ENCODE data around the gene PPIF. TPM values are rescaled to one million over a fixed set of nuclear protein-coding genes. Genes with fewer than 3 reads are reported as not detected.

PPIF gene
- total and polyA plus RNA-seq, 2 of the 13 experiments (the other 11 are each of a cell fraction or from before 2014, with no cell fraction given) = 147 to 157 TPM

DNA sequence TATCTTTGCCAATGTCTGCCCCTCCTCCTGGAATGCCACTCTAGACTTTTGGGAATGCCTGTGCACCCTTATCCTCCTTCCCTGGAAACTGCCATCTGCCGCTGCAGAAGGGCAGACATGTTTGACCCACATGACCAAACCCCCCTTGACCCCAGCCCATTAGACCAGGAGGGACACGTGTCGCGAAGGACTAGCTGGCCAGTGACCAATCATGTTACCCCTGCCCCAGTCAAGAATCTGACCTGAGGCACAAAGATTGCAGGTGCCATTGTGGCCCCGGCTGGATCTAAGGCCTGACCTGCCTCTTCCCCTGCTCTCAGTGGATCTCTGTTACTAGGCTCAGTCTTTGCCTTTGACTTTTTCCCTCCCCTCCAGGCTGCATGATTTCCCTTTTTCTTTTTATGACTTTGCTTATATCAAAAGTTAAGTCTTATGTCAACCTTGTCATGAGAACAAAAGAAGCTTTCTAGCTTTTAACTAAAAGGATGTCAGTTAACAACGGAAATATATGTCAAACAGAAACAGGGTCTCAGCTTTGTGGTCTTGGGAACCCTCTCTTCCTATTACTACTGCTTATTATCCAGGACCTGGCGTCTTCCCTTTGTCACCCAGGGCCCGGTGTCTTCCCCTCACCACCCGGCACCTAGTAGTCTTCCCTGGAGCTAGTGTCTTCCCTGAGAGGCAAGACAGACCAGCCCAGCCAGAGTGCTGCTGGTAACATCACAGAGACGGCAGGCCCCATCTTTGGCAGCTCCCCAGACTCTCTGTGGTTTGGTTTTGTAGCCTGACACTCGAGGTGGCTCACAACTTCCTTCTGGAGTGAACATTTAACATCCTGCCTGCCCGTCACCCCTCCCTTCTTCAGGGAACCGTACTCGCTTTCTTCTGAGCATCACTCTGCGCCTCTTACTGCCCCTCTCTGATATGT, 24.4 kb upstream of the PPIF start:
- no peak overlapping the region for H3K9ac ChIP-seq (ENCODE audit: insufficient read depth, low read depth, low read length)
- H3K27me3 ChIP-seq (ENCODE audit: control insufficient read depth in 1 of 2, insufficient read depth in 2 of 2, low read length in 2 of 2) = 0 out of 5 replicates have a peak, but pooled peaks cover 0 to 3% of the 10 kb centered on the region in 2 experiments
- H3K4me3 ChIP-seq (replicated peaks in 1 of 3; ENCODE audit: insufficient read depth in 1 of 3, low read depth in 2 of 3, low read length in 3 of 3) = no peak overlapping the region
- no peaks in the 10 kb centered on the region for H3K9me3 ChIP-seq (ENCODE audit: low read length)
- no peak for TF ChIP-seq DNMT1 (CRISPR knock-in tag; IDR thresholded peaks at IDR 0.05)
- TF ChIP-seq ZSCAN9 (CRISPR knock-in tag; IDR thresholded peaks at IDR 0.05; ENCODE audit: borderline replicate concordance) = no peak
- no peak for TF ChIP-seq IRF2 (CRISPR knock-in tag; IDR thresholded peaks at IDR 0.05)
- TF ChIP-seq ZNF879 (CRISPR knock-in tag; IDR thresholded peaks at IDR 0.05) = no peak
- no peak for TF ChIP-seq ZSCAN22 (CRISPR knock-in tag; IDR thresholded peaks at IDR 0.05)
- no peak for TF ChIP-seq ZNF350 (CRISPR knock-in tag; IDR thresholded peaks at IDR 0.05; ENCODE audit: borderline replicate concordance, low read depth)
- no peak for TF ChIP-seq ZNF44 (CRISPR knock-in tag; IDR thresholded peaks at IDR 0.05)
- no peak for TF ChIP-seq TRIM24 (CRISPR knock-in tag; IDR thresholded peaks at IDR 0.05)
- no peak for TF ChIP-seq SRF (IDR thresholded peaks at IDR 0.05; ENCODE audit: low read depth, low read length)
- no peak for TF ChIP-seq SIN3A (IDR thresholded peaks at IDR 0.05; ENCODE audit: borderline replicate concordance, low read depth, low read length)
- intact Hi-C loops (cut with micrococcal nuclease; ENCODE audit: unreplicated experiment) (no loop called here), in situ Hi-C loops (cut with HindIII; ENCODE audit: extremely low pct_ligation_motif_present, low pct_unique_long_range_greater_than_20kb) (no loop called here)
- H2AFZ ChIP-seq (ENCODE audit: low read length) = no peak overlapping the region
- ChIA-PET POLR2A (interaction anchor here (1.3 to 3.0 kb wide), 2 partner anchors 8 to 13 kb away, joined by 4 to 8 read pairs; no protein-coding TSS in a partner anchor), CTCF (ENCODE audit: low intra/inter-chr PET ratio, low total read pairs) (no interaction called here)
- FAIRE-seq (no peak), DNase-seq (ENCODE audit: low spot score) (no peak), ATAC-seq (no peak)
- H3K36me3 ChIP-seq (replicated peaks in 1 of 2; ENCODE audit: control insufficient read depth in 1 of 2, insufficient read depth in 2 of 2, low read length in 2 of 2) = no peaks in the 10 kb centered on the region
- no peaks in the 10 kb centered on the region for H4K20me1 ChIP-seq (ENCODE audit: insufficient read depth, low read length)
- WGBS (ENCODE audit: low lambda C conversion rate) = 66% methylated on average over 15 of the region's 15 CpGs
- no peaks in the 10 kb centered on the region for H3K79me2 ChIP-seq (ENCODE audit: insufficient read depth, low read length)
- no peak overlapping the region for H3K4me2 ChIP-seq (ENCODE audit: low read depth, low read length)
- H3K27ac ChIP-seq (ENCODE audit: extremely low read length, insufficient read depth, low read length) = no peak overlapping the region
- BruUV-seq (replicated peaks) = no TSS peak
- H3K4me1 ChIP-seq (ENCODE audit: insufficient read depth, low read length) = peaks cover 10% of the 10 kb centered on the region

Data from HepG2 (cell line).